PC-3 (cell line): Measurements from ENCODE around the gene VAT1L. TPM values are rescaled to one million over a fixed set of nuclear protein-coding genes. Genes with fewer than 3 reads are reported as not detected.

ENCODE experiments used
- ATAC-seq: fragments of 200-7000 bp; cut with Tn5 transposase; 2 replicates; pipeline ENCODE4 v1.9.1; 2020; ENCODE audit warnings: mild to moderate bottlenecking, moderate library complexity
- BruUV-seq: library from RNA; stranded (reverse); fragments of 400-500 nt; replicated peaks from 2 replicates; lab custom pipeline; 2021; lab: Mats Ljungman, UMichigan
- CTCF ChIA-PET: fragments of 300-600 bp; sonication (Branson Sonifier 250); formaldehyde crosslinking; loops from one replicate; lab custom pipeline; 2022; ENCODE audit warnings: antibody characterized with exemption; lab: Charles Lee
- POLR2A ChIA-PET: fragments of 300-600 bp; sonication (Branson Sonifier 250); formaldehyde crosslinking; loops from one replicate; lab custom pipeline; 2022; ENCODE audit warnings: antibody characterized with exemption; ENCODE audit not compliant: unreplicated experiment; lab: Charles Lee
- DNase-seq: peaks from one replicate; pipeline ENCODE4 v3.0.0-alpha.2; 2015
- H2AFZ ChIP-seq: fragments of 300-600 bp; sonication (generic); 2 replicates; pipeline ENCODE4 v1.6.0; 2016; ENCODE audit warnings: antibody characterized with exemption, low read length
- H3F3A ChIP-seq: fragments of 300-600 bp; sonication (generic); one replicate; pipeline ENCODE4 v1.6.0; 2017; ENCODE audit warnings: antibody characterized with exemption, low read length, control low read depth, mild to moderate bottlenecking; ENCODE audit not compliant: unreplicated experiment
- H3K27ac ChIP-seq: fragments of 300-600 bp; sonication (generic); 2 replicates; pipeline ENCODE4 v1.5.1; 2016; ENCODE audit warnings: mild to moderate bottlenecking, low read length
- H3K27me3 ChIP-seq: fragments of 300-600 bp; sonication (generic); 2 replicates; pipeline ENCODE4 v1.6.1; 2016; ENCODE audit warnings: low read length, mixed read lengths
- H3K36me3 ChIP-seq: fragments of 300-600 bp; sonication (generic); 2 replicates; pipeline ENCODE4 v1.6.1; 2016; ENCODE audit warnings: low read depth, mixed run types, low read length, mixed read lengths
- H3K4me1 ChIP-seq: fragments of 300-600 bp; sonication (generic); 2 replicates; pipeline ENCODE4 v1.5.1; 2016; ENCODE audit warnings: low read length; ENCODE audit not compliant: insufficient read depth
- H3K4me2 ChIP-seq: fragments of 300-600 bp; sonication (generic); 2 replicates; pipeline ENCODE4 v1.6.0; 2016; ENCODE audit warnings: low read length
- H3K4me3 ChIP-seq: fragments of 300-600 bp; sonication (generic); 2 replicates; pipeline ENCODE4 v1.5.1; 2016; ENCODE audit warnings: mild to moderate bottlenecking, low read length, mixed read lengths
- H3K79me2 ChIP-seq: fragments of 300-600 bp; sonication (generic); 2 replicates; pipeline ENCODE4 v1.6.1; 2017; ENCODE audit warnings: low read length, mixed read lengths
- H3K9ac ChIP-seq: fragments of 300-600 bp; sonication (generic); 2 replicates; pipeline ENCODE4 v1.6.0; 2016; ENCODE audit warnings: mild to moderate bottlenecking, low read length
- H3K9me2 ChIP-seq: fragments of 300-600 bp; sonication (generic); replicated peaks from 2 replicates; pipeline ENCODE4 v1.6.1; 2016; ENCODE audit warnings: mixed run types, low read length, mixed read lengths
- H3K9me3 ChIP-seq: fragments of 300-600 bp; sonication (generic); 2 replicates; pipeline ENCODE4 v1.6.1; 2016; ENCODE audit warnings: low read length, mixed read lengths
- H4K20me1 ChIP-seq: fragments of 300-600 bp; sonication (generic); 2 replicates; pipeline ENCODE4 v1.6.1; 2016; ENCODE audit warnings: low read length, mixed read lengths
- CTCF ChIP-seq: fragments of 300-600 bp; sonication (generic); conservative IDR thresholded peaks from 2 replicates; pipeline ENCODE4 v1.5.1; 2017; ENCODE audit warnings: antibody characterized with exemption, low read depth, mild to moderate bottlenecking, low read length
- EZH2 ChIP-seq: fragments of 300-600 bp; sonication (generic); IDR thresholded peaks from one replicate; pipeline ENCODE4 v1.6.1; 2017; ENCODE audit warnings: antibody characterized with exemption, mild to moderate bottlenecking, low read length; ENCODE audit not compliant: unreplicated experiment
- EZH2phosphoT487 ChIP-seq: fragments of 300-600 bp; sonication (generic); IDR thresholded peaks from 2 replicates; pipeline ENCODE4 v1.6.1; 2018; ENCODE audit warnings: mild to moderate bottlenecking, antibody characterized with exemption, low read length, borderline replicate concordance
- intact Hi-C: fragments of 100-400 bp; cut with micrococcal nuclease; formaldehyde crosslinking; loops from 2 replicates; pipeline ENCODE4 v1.9.0; 2023
- total RNA-seq: library from RNA; depleted of rRNA; stranded (reverse); fragments of >200 nt; gene quantifications from 2 replicates; pipeline ENCODE4 v1.2.3, GENCODE V29; 2014

Gene VAT1L
- total RNA-seq, 1 experiment from 2014 or later = 0.47 TPM

- intact Hi-C loops = no loop called here
- CTCF ChIA-PET = no interaction called here
- POLR2A ChIA-PET = no interaction called here
Measured at GRCh38 chr16:77873066-77873465, 84.7 kb downstream of the VAT1L start.

GRCh38 chr16:77874347-77874746, 86.0 kb downstream of the VAT1L start:
- no peak overlapping the region for H3K9ac ChIP-seq
- no peak overlapping the region for H2AFZ ChIP-seq
- no peaks in the 10 kb centered on the region for H3K36me3 ChIP-seq
- H3K27ac ChIP-seq = no peak overlapping the region
- H4K20me1 ChIP-seq = no peaks in the 10 kb centered on the region
- H3F3A ChIP-seq = no peaks in the 10 kb centered on the region
- BruUV-seq = no TSS peak
- TF ChIP-seq EZH2phosphoT487 (no peak), CTCF (no peak), EZH2 (no peak)
- no peak for ATAC-seq
- no peak overlapping the region for H3K4me2 ChIP-seq
- no peaks in the 10 kb centered on the region for H3K9me3 ChIP-seq
- H3K9me2 ChIP-seq = no peaks in the 10 kb centered on the region
- H3K79me2 ChIP-seq = no peaks in the 10 kb centered on the region
- intact Hi-C loops = no loop called here
- H3K4me3 ChIP-seq = no peak overlapping the region
- DNase-seq = no peak
- ChIA-PET POLR2A (no interaction called here), CTCF (no interaction called here)
- H3K4me1 ChIP-seq = no peaks in the 10 kb centered on the region
- no peaks in the 10 kb centered on the region for H3K27me3 ChIP-seq

More at GRCh38 chr16:77873066-77873465, 84.7 kb downstream of the VAT1L start:
- TF ChIP-seq EZH2phosphoT487 (no peak), EZH2 (no peak), CTCF (no peak)
- H3K9me2 ChIP-seq = no peaks in the 10 kb centered on the region
- no peaks in the 10 kb centered on the region for H4K20me1 ChIP-seq
- no peaks in the 10 kb centered on the region for H3K79me2 ChIP-seq
- no TSS peak for BruUV-seq
- H3F3A ChIP-seq = no peaks in the 10 kb centered on the region
- no peak overlapping the region for H2AFZ ChIP-seq
- ATAC-seq (no peak), DNase-seq (no peak)
- H3K4me1 ChIP-seq = no peaks in the 10 kb centered on the region
- no peak overlapping the region for H3K27ac ChIP-seq
- H3K4me2 ChIP-seq = no peak overlapping the region
- H3K36me3 ChIP-seq = no peaks in the 10 kb centered on the region
- H3K4me3 ChIP-seq = no peak overlapping the region
- no peaks in the 10 kb centered on the region for H3K27me3 ChIP-seq
- H3K9me3 ChIP-seq = no peaks in the 10 kb centered on the region
- H3K9ac ChIP-seq = no peak overlapping the region

GRCh38 chr16:77876776-77877175, 88.4 kb downstream of the VAT1L start:
- CTCF ChIA-PET = no interaction called here
- H3K4me1 ChIP-seq = no peaks in the 10 kb centered on the region
- ATAC-seq = no peak
- H3K4me3 ChIP-seq = no peak overlapping the region
- no peak overlapping the region for H2AFZ ChIP-seq
- H3K4me2 ChIP-seq = no peak overlapping the region
- H3K9ac ChIP-seq = no peak overlapping the region
- no peaks in the 10 kb centered on the region for H3F3A ChIP-seq
- no peak for TF ChIP-seq CTCF
- no peak for TF ChIP-seq EZH2phosphoT487
- no peak for TF ChIP-seq EZH2
- POLR2A ChIA-PET = no interaction called here
- H3K9me2 ChIP-seq = no peaks in the 10 kb centered on the region
- no peaks in the 10 kb centered on the region for H3K79me2 ChIP-seq
- H4K20me1 ChIP-seq = no peaks in the 10 kb centered on the region
- DNase-seq = no peak
- no peak overlapping the region for H3K27ac ChIP-seq
- BruUV-seq = no TSS peak
- no peaks in the 10 kb centered on the region for H3K36me3 ChIP-seq
- H3K27me3 ChIP-seq = no peaks in the 10 kb centered on the region
- intact Hi-C loops = no loop called here
- no peaks in the 10 kb centered on the region for H3K9me3 ChIP-seq
